GM23338 (cell line): ENCODE data around the gene RNGTT. TPM values are rescaled to one million over a fixed set of nuclear protein-coding genes. Genes with fewer than 3 reads are reported as not detected.

Experiments
- ATAC-seq: fragments of 200-7000 bp; cut with Tn5 transposase; 3 replicates; pipeline ENCODE4 v1.9.1; 2020
- DNase-seq: peaks from one replicate; pipeline ENCODE4 v3.0.0-alpha.2; 2015; ENCODE audit warnings: low spot score
- H2AFZ ChIP-seq: fragments of 200-600 bp; sonication (generic); 2 replicates; pipeline ENCODE4 v1.8.0; 2016; ENCODE audit warnings: antibody characterized with exemption, mild to moderate bottlenecking, moderate library complexity
- H3F3A ChIP-seq: fragments of 200-600 bp; sonication (generic); replicated peaks from 2 replicates; pipeline ENCODE4 v1.8.0; 2017; ENCODE audit warnings: antibody characterized with exemption, mixed run types, low read depth
- H3K27ac ChIP-seq: fragments of 200-600 bp; sonication (generic); 2 replicates; pipeline ENCODE4 v1.6.1; 2016; ENCODE audit warnings: low read depth
- H3K27me3 ChIP-seq: fragments of 200-600 bp; sonication (generic); 2 replicates; pipeline ENCODE4 v1.8.0; 2016; ENCODE audit warnings: mild to moderate bottlenecking, mixed run types, moderate library complexity; ENCODE audit not compliant: insufficient read depth
- H3K36me3 ChIP-seq: fragments of 200-600 bp; sonication (generic); 2 replicates; pipeline ENCODE4 v1.8.0; 2016; ENCODE audit warnings: mild to moderate bottlenecking; ENCODE audit not compliant: insufficient read depth
- H3K4me1 ChIP-seq: fragments of 200-600 bp; sonication (generic); 2 replicates; pipeline ENCODE4 v1.8.0; 2016; ENCODE audit warnings: mild to moderate bottlenecking, moderate library complexity; ENCODE audit not compliant: insufficient read depth
- H3K4me2 ChIP-seq: fragments of 200-600 bp; sonication (generic); 2 replicates; pipeline ENCODE4 v1.7.1; 2017; ENCODE audit warnings: mixed run types
- H3K4me3 ChIP-seq: fragments of 200-600 bp; sonication (generic); 2 replicates; pipeline ENCODE4 v1.6.1; 2016; ENCODE audit warnings: mixed run types
- H3K79me2 ChIP-seq: fragments of 200-600 bp; sonication (generic); replicated peaks from 2 replicates; pipeline ENCODE4 v1.8.0; 2017; ENCODE audit warnings: mild to moderate bottlenecking; ENCODE audit not compliant: insufficient read depth
- H3K9me2 ChIP-seq: fragments of 200-600 bp; sonication (generic); 2 replicates; pipeline ENCODE4 v1.8.0; 2017; ENCODE audit not compliant: insufficient read depth
- H4K20me1 ChIP-seq: fragments of 200-600 bp; sonication (generic); replicated peaks from 2 replicates; pipeline ENCODE4 v1.8.0; 2017; ENCODE audit warnings: mild to moderate bottlenecking; ENCODE audit not compliant: insufficient read depth
- H3K27ac Mint-ChIP-seq: 2 replicates; pipeline ENCODE4 v1.8.0; 2020; ENCODE audit warnings: inconsistent platforms, mild to moderate bottlenecking, moderate library complexity, mixed read lengths
- H3K27me3 Mint-ChIP-seq: 3 replicates; pipeline ENCODE4 v1.8.0; 2022; ENCODE audit warnings: low read depth, mild to moderate bottlenecking, moderate library complexity, mixed read lengths, inconsistent platforms; ENCODE audit not compliant: insufficient read depth, poor library complexity
- H3K36me3 Mint-ChIP-seq: 3 replicates; pipeline ENCODE4 v1.8.0; 2021; ENCODE audit warnings: low read depth, mild to moderate bottlenecking, inconsistent platforms, moderate library complexity, mixed read lengths
- H3K4me1 Mint-ChIP-seq: 3 replicates; pipeline ENCODE4 v1.8.0; 2020; ENCODE audit warnings: mild to moderate bottlenecking, inconsistent platforms, mixed read lengths
- H3K4me3 Mint-ChIP-seq: 3 replicates; pipeline ENCODE4 v1.8.0; 2021; ENCODE audit warnings: moderate library complexity, mild to moderate bottlenecking, inconsistent platforms, mixed read lengths
- H3K9me3 Mint-ChIP-seq: 3 replicates; pipeline ENCODE4 v1.8.0; 2020; ENCODE audit warnings: moderate library complexity, mild to moderate bottlenecking, inconsistent platforms, mixed read lengths
- CREB1 ChIP-seq: fragments of 250-450 bp; sonication (Bioruptor Pico); IDR thresholded peaks from 2 replicates; pipeline ENCODE4 v1.5.0; 2020; ENCODE audit warnings: low read depth, mild to moderate bottlenecking, moderate library complexity
- CTCF ChIP-seq, 2 experiments: fragments of 200-600 bp in 1 of 2; sonication (generic) in 1 of 2; conservative IDR thresholded peaks; 2 replicates each; pipeline versions ENCODE4 v1.5.1 to v1.6.1; 2016 to 2017; ENCODE audit warnings: antibody characterized with exemption in 2 of 2, low read depth in 2 of 2, mild to moderate bottlenecking in 2 of 2, moderate library complexity in 1 of 2
- ETS1 ChIP-seq: IDR thresholded peaks from 2 replicates; pipeline ENCODE4 v1.6.1; 2016; ENCODE audit warnings: antibody characterized with exemption
- EZH2 ChIP-seq: fragments of 200-600 bp; sonication (generic); IDR thresholded peaks from one replicate; pipeline ENCODE4 v1.8.0; 2017; ENCODE audit warnings: antibody characterized with exemption, mild to moderate bottlenecking, low read depth; ENCODE audit not compliant: unreplicated experiment
- EZH2phosphoT487 ChIP-seq: fragments of 200-600 bp; sonication (generic); IDR thresholded peaks from one replicate; pipeline ENCODE4 v1.8.1; 2018; ENCODE audit warnings: antibody characterized with exemption; ENCODE audit not compliant: unreplicated experiment
- JUNB ChIP-seq: IDR thresholded peaks from one replicate; pipeline ENCODE4 v1.6.1; 2016; ENCODE audit warnings: antibody characterized with exemption; ENCODE audit not compliant: unreplicated experiment
- NANOG ChIP-seq: IDR thresholded peaks from 2 replicates; pipeline ENCODE4 v1.6.1; 2016; ENCODE audit warnings: antibody characterized with exemption, borderline replicate concordance
- REST ChIP-seq: IDR thresholded peaks from one replicate; pipeline ENCODE4 v1.6.1; 2018; ENCODE audit warnings: antibody characterized with exemption; ENCODE audit not compliant: unreplicated experiment
- STAT1 ChIP-seq: IDR thresholded peaks from one replicate; pipeline ENCODE4 v1.6.1; 2016; ENCODE audit warnings: antibody characterized with exemption; ENCODE audit not compliant: unreplicated experiment
- ZNF114 ChIP-seq: fragments of 250-450 bp; sonication (Bioruptor Pico); IDR thresholded peaks from 2 replicates; pipeline ENCODE4 v1.5.0; 2020; ENCODE audit warnings: mild to moderate bottlenecking, moderate library complexity
- polyA plus RNA-seq: library from polyadenylated mRNA; unstranded; fragments of >200 nt; fragmentation: Nextera tagmentation; extraction: Ambion mirVana; gene quantifications from 2 replicates; pipeline ENCODE4 v1.2.1, GENCODE V29; 2016
- total RNA-seq: library from RNA; depleted of rRNA; stranded (reverse); fragments of >200 nt; shearing (Covaris generic); gene quantifications from 2 replicates; pipeline ENCODE4 v1.2.3, GENCODE V29; 2014

RNGTT gene
- total and polyA plus RNA-seq, 2 experiments from 2014 or later: 11.2 to 29.2 TPM

GRCh38 chr6:88987922-88988321, 24.5 kb upstream of the RNGTT start (continued):
- TF ChIP-seq REST: no peak
- TF ChIP-seq CTCF (conservative IDR thresholded peaks at IDR 0.05; ENCODE audit: low read depth in 2 of 2): no peak
- TF ChIP-seq STAT1: no peak

- no peaks in the 10 kb centered on the region for H3K9me3 Mint-ChIP-seq
- Histone ChIP-seq H3K27ac (no peak overlapping the region), H3K27me3 (peaks cover 4% of the 10 kb centered on the region; the same call in 1 of the 2 replicates), H3K9me2 (no peaks in the 10 kb centered on the region), H3K79me2 (no peaks in the 10 kb centered on the region), H3K36me3 (no peaks in the 10 kb centered on the region), H3K4me1 (no peaks in the 10 kb centered on the region), H3K4me3 (no peak overlapping the region), H4K20me1 (no peaks in the 10 kb centered on the region), H3F3A (no peaks in the 10 kb centered on the region), H3K4me2 (no peak overlapping the region), H2AFZ (no peak overlapping the region)
- H3K4me3 Mint-ChIP-seq: no peak overlapping the region
- H3K4me1 Mint-ChIP-seq: no peaks in the 10 kb centered on the region
- H3K27me3 Mint-ChIP-seq: peaks cover 4% of the 10 kb centered on the region
- H3K27ac Mint-ChIP-seq: no peak overlapping the region
- no peak for DNase-seq
- H3K36me3 Mint-ChIP-seq: no peaks in the 10 kb centered on the region
- no peak for ATAC-seq
- TF ChIP-seq NANOG (no peak), EZH2phosphoT487 (no peak), ETS1 (no peak), REST (no peak), ZNF114 (no peak), CREB1 (no peak), EZH2 (no peak), JUNB (no peak)
These were observed 22.5 kb upstream of the RNGTT start for GRCh38 chr6:88985901-88986300.
